Measurements from ENCODE around the gene PHLDB1.

GRCh38 chr11:118659953-118660680, 52.7 kb downstream of the PHLDB1 start:
- TF ChIP-seq POLR2A (IDR thresholded peaks at IDR 0.05; ENCODE audit: low read depth, low read length) (no peak), POLR2AphosphoS5 (IDR thresholded peaks at IDR 0.05; ENCODE audit: low read depth, low read length) (no peak)

Measured in GM12891 (cell line).